Keratinocyte (primary cell): ENCODE results near the gene FGF2. TPM values are rescaled to one million over a fixed set of nuclear protein-coding genes. Genes with fewer than 3 reads are reported as not detected.

Source experiments
- DNase-seq: peaks from one replicate; pipeline ENCODE4 v3.0.0-alpha.2; 2011; ENCODE audit warnings: low read depth, missing footprints, low spot score
- FAIRE-seq: peaks from 2 replicates; lab custom pipeline; 2011; peaks lifted over from hg19 to GRCh38; lab: Jason Lieb, UNC
- H2AFZ ChIP-seq: 2 replicates; pipeline ENCODE4 v1.6.0; 2012; ENCODE audit warnings: low read length, control low read depth, inconsistent platforms; ENCODE audit not compliant: control insufficient read depth
- H3K27ac ChIP-seq: 2 replicates; pipeline ENCODE4 v1.5.1; 2011; ENCODE audit warnings: low read length; ENCODE audit not compliant: control insufficient read depth, insufficient read depth
- H3K27me3 ChIP-seq: 3 replicates; pipeline ENCODE4 v1.6.0; 2011; ENCODE audit warnings: low read length; ENCODE audit not compliant: control insufficient read depth, insufficient read depth; ENCODE audit errors: extremely low read depth
- H3K36me3 ChIP-seq, 2 experiments: 2 replicates in 1 of 2; 3 replicates in 1 of 2; pipeline ENCODE4 v1.5.1; 2011; ENCODE audit warnings: low read length in 2 of 2, mild to moderate bottlenecking in 1 of 2; ENCODE audit not compliant: control insufficient read depth in 2 of 2, insufficient read depth in 2 of 2; ENCODE audit errors: extremely low read depth in 1 of 2
- H3K4me1 ChIP-seq: 3 replicates; pipeline ENCODE4 v1.5.1; 2011; ENCODE audit warnings: low read length; ENCODE audit not compliant: control insufficient read depth, insufficient read depth; ENCODE audit errors: extremely low read depth
- H3K4me2 ChIP-seq: 3 replicates; pipeline ENCODE4 v1.6.0; 2011; ENCODE audit warnings: low read depth, low read length; ENCODE audit not compliant: control insufficient read depth, insufficient read depth; ENCODE audit errors: extremely low read depth
- H3K4me3 ChIP-seq, 3 experiments: fragments of 200-600 bp in 1 of 3; sonication (generic) in 1 of 3; 2 replicates in 2 of 3; 3 replicates in 1 of 3; pipeline ENCODE4 v1.5.1; 2011 to 2016; ENCODE audit warnings: low read length in 3 of 3, mild to moderate bottlenecking in 3 of 3, control low read depth in 2 of 3, inconsistent platforms in 1 of 3, low read depth in 1 of 3, mixed read lengths in 1 of 3, mixed run types in 1 of 3, moderate library complexity in 1 of 3; ENCODE audit not compliant: control insufficient read depth in 2 of 3, insufficient read depth in 2 of 3; ENCODE audit errors: extremely low read depth in 1 of 3
- H3K79me2 ChIP-seq: 2 replicates; pipeline ENCODE4 v1.6.0; 2012; ENCODE audit warnings: low read length; ENCODE audit not compliant: control insufficient read depth, insufficient read depth
- H3K9ac ChIP-seq: 3 replicates; pipeline ENCODE4 v1.6.0; 2011; ENCODE audit warnings: low read length; ENCODE audit not compliant: control insufficient read depth, insufficient read depth; ENCODE audit errors: extremely low read depth
- H3K9me1 ChIP-seq: 3 replicates; pipeline ENCODE4 v1.6.0; 2011; ENCODE audit warnings: low read length; ENCODE audit not compliant: control insufficient read depth, insufficient read depth; ENCODE audit errors: extremely low read depth
- H3K9me3 ChIP-seq: 2 replicates; pipeline ENCODE4 v1.5.1; 2012; ENCODE audit warnings: low read depth, low read length; ENCODE audit not compliant: control insufficient read depth
- H4K20me1 ChIP-seq: 3 replicates; pipeline ENCODE4 v1.6.0; 2011; ENCODE audit warnings: low read length; ENCODE audit not compliant: control insufficient read depth, insufficient read depth; ENCODE audit errors: extremely low read depth
- CTCF ChIP-seq, 3 experiments: IDR thresholded peaks in 1 of 3; conservative IDR thresholded peaks in 1 of 3; optimal IDR thresholded peaks in 1 of 3; 2 replicates in 2 of 3; 3 replicates in 1 of 3; pipeline versions ENCODE3 to v1.5.1; 2011; ENCODE audit warnings: low read length in 3 of 3, mild to moderate bottlenecking in 3 of 3, moderate library complexity in 2 of 3, control low read depth in 1 of 3, inconsistent platforms in 1 of 3; ENCODE audit not compliant: insufficient read depth in 2 of 3; ENCODE audit errors: extremely low read depth in 1 of 3
- EZH2 ChIP-seq: IDR thresholded peaks from one replicate; pipeline ENCODE4 v1.6.1; 2012; ENCODE audit warnings: inconsistent platforms, mild to moderate bottlenecking, low read length, moderate library complexity
- dilution Hi-C: fragments of 300-500 bp; cut with MboI; formaldehyde crosslinking; loops from one replicate; pipeline ENCODE4 v1.7.0; 2020; ENCODE audit warnings: low sequenced_read_pairs; ENCODE audit not compliant: extremely low pct_ligation_motif_present
- polyA plus RNA-seq, 5 experiments: library from polyadenylated mRNA; depleted of rRNA in 3 of 5; stranded (reverse) in 3 of 5; stranded (forward) in 1 of 5; unstranded in 1 of 5; fragments of >200 nt; gene quantifications; 1 replicate in 1 of 5; 2 replicates in 3 of 5; 3 replicates in 1 of 5; pipeline versions ENCODE4 v1.2.1 to v1.2.3, GENCODE V29; 2011 to 2012; ENCODE audit warnings: missing spikeins in 2 of 5, low read depth in 1 of 5, low replicate concordance in 1 of 5

Gene FGF2
- polyA plus RNA-seq, 1 donor (not counting 4 experiments of a cell fraction or from before 2014, with no cell fraction given): 1.7 TPM

GRCh38 chr4:122797405-122798094 lies 29.1 kb upstream of the FGF2 start:
- FAIRE-seq: peak; percentile 89
- Histone ChIP-seq H3K36me3 (no peaks in the 10 kb centered on the region), H3K9me3 (no peaks in the 10 kb centered on the region), H3K27me3 (no peaks in the 10 kb centered on the region), H3K79me2 (no peaks in the 10 kb centered on the region), H3K9me1 (no peaks in the 10 kb centered on the region), H3K4me1 (peaks cover 21% of the 10 kb centered on the region), H2AFZ (peak overlapping the region; percentile 72), H3K4me3 (peak overlapping the region in 2 of 3 experiments; percentile 55 to 57), H3K9ac (peak overlapping the region; percentile 51), H4K20me1 (no peaks in the 10 kb centered on the region), H3K27ac (peak overlapping the region; percentile 83), H3K4me2 (peak overlapping the region; percentile 95)
- no peak for DNase-seq
- dilution Hi-C loops: no loop called here
- TF ChIP-seq CTCF (optimal IDR thresholded peaks at IDR 0.05 in 1 of 3, IDR thresholded peaks at IDR 0.05 in 1 of 3, conservative IDR thresholded peaks at IDR 0.05 in 1 of 3; ENCODE audit: extremely low read depth in 1 of 3, insufficient read depth in 2 of 3, low read length in 3 of 3): no peak
- no peak for TF ChIP-seq EZH2

- no peaks in the 10 kb centered on the region for H3K36me3 ChIP-seq
- H3K4me3 ChIP-seq: peak overlapping the region in 2 of 3 experiments; percentile 55 to 57
- DNase-seq: peak; percentile 74
- H2AFZ ChIP-seq: peak overlapping the region; percentile 72
- H3K79me2 ChIP-seq: no peaks in the 10 kb centered on the region
- H3K4me1 ChIP-seq: peaks cover 21% of the 10 kb centered on the region
- peak overlapping the region; percentile 51 for H3K9ac ChIP-seq
- peak overlapping the region; percentile 83 for H3K27ac ChIP-seq
- no peaks in the 10 kb centered on the region for H3K27me3 ChIP-seq
- H3K9me1 ChIP-seq: no peaks in the 10 kb centered on the region
- dilution Hi-C loops: no loop called here
- no peaks in the 10 kb centered on the region for H3K9me3 ChIP-seq
- H3K4me2 ChIP-seq: peak overlapping the region; percentile 95
- FAIRE-seq: peak; percentile 71
- H4K20me1 ChIP-seq: no peaks in the 10 kb centered on the region
- TF ChIP-seq CTCF (optimal IDR thresholded peaks at IDR 0.05 in 1 of 3, IDR thresholded peaks at IDR 0.05 in 1 of 3, conservative IDR thresholded peaks at IDR 0.05 in 1 of 3; ENCODE audit: extremely low read depth in 1 of 3, insufficient read depth in 2 of 3, low read length in 3 of 3) (no peak), EZH2 (no peak)
Observed at GRCh38 chr4:122798101-122798500, 28.5 kb upstream of the FGF2 start.
